ACC112 (cell line): ENCODE measurements around the gene AMOTL2.

Source experiments
- H2AFZ ChIP-seq: fragments of 200-600 bp; sonication (generic); one replicate; pipeline ENCODE4 v1.6.0; 2017; ENCODE audit warnings: antibody characterized with exemption, low read length; ENCODE audit not compliant: unreplicated experiment
- H3K27ac ChIP-seq: fragments of 200-600 bp; sonication (generic); 2 replicates; pipeline ENCODE4 v1.5.1; 2014; ENCODE audit warnings: low read depth, mild to moderate bottlenecking, antibody characterized with exemption, low read length, moderate library complexity
- H3K27me3 ChIP-seq: fragments of 200-600 bp; sonication (generic); 2 replicates; pipeline ENCODE4 v1.6.1; 2014; ENCODE audit warnings: mild to moderate bottlenecking, antibody characterized with exemption, low read length, moderate library complexity, mixed read lengths; ENCODE audit not compliant: insufficient read depth
- H3K36me3 ChIP-seq: fragments of 200-600 bp; sonication (generic); 2 replicates; pipeline ENCODE4 v1.6.1; 2016; ENCODE audit warnings: mild to moderate bottlenecking, antibody characterized with exemption, low read length, moderate library complexity, mixed read lengths; ENCODE audit not compliant: insufficient read depth
- H3K4me1 ChIP-seq: fragments of 200-600 bp; sonication (generic); one replicate; pipeline ENCODE4 v1.6.1; 2016; ENCODE audit warnings: low read length, mixed read lengths; ENCODE audit not compliant: insufficient read depth, unreplicated experiment, control insufficient read depth
- H3K4me3 ChIP-seq: fragments of 200-600 bp; sonication (generic); 2 replicates; pipeline ENCODE4 v1.5.1; 2014; ENCODE audit warnings: mild to moderate bottlenecking, low read depth, low read length
- H3K79me2 ChIP-seq: fragments of 200-600 bp; sonication (generic); one replicate; pipeline ENCODE4 v1.6.0; 2016; ENCODE audit warnings: low read length; ENCODE audit not compliant: control insufficient read depth, unreplicated experiment, insufficient read depth

The AMOTL2 gene

GRCh38 chr3:134339331-134339730 lies 34.9 kb downstream of the AMOTL2 start:
- no peak overlapping the region for H3K4me3 ChIP-seq
- no peaks in the 10 kb centered on the region for H3K36me3 ChIP-seq
- H3K4me1 ChIP-seq = peaks cover 37% of the 10 kb centered on the region
- no peaks in the 10 kb centered on the region for H3K27me3 ChIP-seq
- no peak overlapping the region for H2AFZ ChIP-seq
- H3K79me2 ChIP-seq = no peaks in the 10 kb centered on the region
- no peak overlapping the region for H3K27ac ChIP-seq

GRCh38 chr3:134338516-134339261 lies 35.6 kb downstream of the AMOTL2 start:
- no peak overlapping the region for H3K4me3 ChIP-seq
- no peaks in the 10 kb centered on the region for H3K79me2 ChIP-seq
- no peak overlapping the region for H3K27ac ChIP-seq
- no peaks in the 10 kb centered on the region for H3K27me3 ChIP-seq
- H3K4me1 ChIP-seq = peaks cover 44% of the 10 kb centered on the region
- H3K36me3 ChIP-seq = no peaks in the 10 kb centered on the region
- H2AFZ ChIP-seq = no peak overlapping the region

- Histone ChIP-seq H3K4me3 (no peak overlapping the region), H3K27me3 (no peaks in the 10 kb centered on the region), H3K36me3 (no peaks in the 10 kb centered on the region), H2AFZ (no peak overlapping the region), H3K79me2 (no peaks in the 10 kb centered on the region), H3K27ac (no peak overlapping the region), H3K4me1 (peaks cover 49% of the 10 kb centered on the region)
Measured at GRCh38 chr3:134338201-134338512, 36.1 kb downstream of the AMOTL2 start.

- no peaks in the 10 kb centered on the region for H3K27me3 ChIP-seq
- H3K27ac ChIP-seq = no peak overlapping the region
- no peak overlapping the region for H2AFZ ChIP-seq
- H3K79me2 ChIP-seq = no peaks in the 10 kb centered on the region
- no peaks in the 10 kb centered on the region for H3K36me3 ChIP-seq
- H3K4me3 ChIP-seq = no peak overlapping the region
- peaks cover 51% of the 10 kb centered on the region for H3K4me1 ChIP-seq
Measured at GRCh38 chr3:134337511-134338200, 36.6 kb downstream of the AMOTL2 start.

- Histone ChIP-seq H3K27ac (no peak overlapping the region), H3K27me3 (no peaks in the 10 kb centered on the region), H3K4me1 (peaks cover 56% of the 10 kb centered on the region), H3K36me3 (no peaks in the 10 kb centered on the region), H2AFZ (no peak overlapping the region), H3K4me3 (no peak overlapping the region), H3K79me2 (no peaks in the 10 kb centered on the region)
Measured at GRCh38 chr3:134337071-134337482, 37.2 kb downstream of the AMOTL2 start.

GRCh38 chr3:134336587-134336986 lies 37.7 kb downstream of the AMOTL2 start:
- Histone ChIP-seq H3K4me1 (peaks cover 61% of the 10 kb centered on the region), H2AFZ (no peak overlapping the region), H3K4me3 (no peak overlapping the region)

GRCh38 chr3:134334901-134335280 lies 39.4 kb downstream of the AMOTL2 start:
- Histone ChIP-seq H3K79me2 (no peaks in the 10 kb centered on the region), H3K36me3 (no peaks in the 10 kb centered on the region), H3K4me3 (no peak overlapping the region), H3K27me3 (no peaks in the 10 kb centered on the region), H3K27ac (no peak overlapping the region), H2AFZ (no peak overlapping the region), H3K4me1 (peaks cover 66% of the 10 kb centered on the region)

More at GRCh38 chr3:134336587-134336986, 37.7 kb downstream of the AMOTL2 start:
- H3K36me3 ChIP-seq = no peaks in the 10 kb centered on the region
- H3K79me2 ChIP-seq = no peaks in the 10 kb centered on the region
- H3K27me3 ChIP-seq = no peaks in the 10 kb centered on the region
- no peak overlapping the region for H3K27ac ChIP-seq

GRCh38 chr3:134334231-134334900 lies 39.9 kb downstream of the AMOTL2 start:
- Histone ChIP-seq H3K27ac (peak overlapping the region; percentile 55), H3K27me3 (no peaks in the 10 kb centered on the region), H2AFZ (no peak overlapping the region), H3K79me2 (no peaks in the 10 kb centered on the region), H3K4me3 (no peak overlapping the region), H3K4me1 (peaks cover 67% of the 10 kb centered on the region), H3K36me3 (no peaks in the 10 kb centered on the region)

- no peaks in the 10 kb centered on the region for H3K27me3 ChIP-seq
- H3K27ac ChIP-seq = peak overlapping the region; percentile 55
- no peaks in the 10 kb centered on the region for H3K79me2 ChIP-seq
- H3K4me3 ChIP-seq = no peak overlapping the region
- peaks cover 73% of the 10 kb centered on the region for H3K4me1 ChIP-seq
- peak overlapping the region; percentile 44 for H2AFZ ChIP-seq
- H3K36me3 ChIP-seq = no peaks in the 10 kb centered on the region
Measured at GRCh38 chr3:134333522-134334181, 40.6 kb downstream of the AMOTL2 start.

- peak overlapping the region; percentile 61; the same call in 1 of the 2 replicates for H3K27ac ChIP-seq
- no peak overlapping the region for H3K4me3 ChIP-seq
- H3K27me3 ChIP-seq = no peaks in the 10 kb centered on the region
- H2AFZ ChIP-seq = no peak overlapping the region
- no peaks in the 10 kb centered on the region for H3K36me3 ChIP-seq
- H3K79me2 ChIP-seq = no peaks in the 10 kb centered on the region
- H3K4me1 ChIP-seq = peaks cover 84% of the 10 kb centered on the region
Measured at GRCh38 chr3:134332344-134332743, 41.9 kb downstream of the AMOTL2 start.
